GM18508 (cell line): ENCODE measurements around the gene EOLA2.
"Not testable (repeated sequence)": the region's sequence is repeated elsewhere in the genome, so short reads cannot be mapped to it uniquely, and the experiment has no call there.

Source experiments
- ATAC-seq: cut with Tn5 transposase; IDR thresholded peaks from one replicate; pipeline ENCODE4 v1.9.1; 2021; ENCODE audit warnings: moderate number of reproducible peaks; ENCODE audit not compliant: insufficient read depth, unreplicated experiment

Gene EOLA2

DNA sequence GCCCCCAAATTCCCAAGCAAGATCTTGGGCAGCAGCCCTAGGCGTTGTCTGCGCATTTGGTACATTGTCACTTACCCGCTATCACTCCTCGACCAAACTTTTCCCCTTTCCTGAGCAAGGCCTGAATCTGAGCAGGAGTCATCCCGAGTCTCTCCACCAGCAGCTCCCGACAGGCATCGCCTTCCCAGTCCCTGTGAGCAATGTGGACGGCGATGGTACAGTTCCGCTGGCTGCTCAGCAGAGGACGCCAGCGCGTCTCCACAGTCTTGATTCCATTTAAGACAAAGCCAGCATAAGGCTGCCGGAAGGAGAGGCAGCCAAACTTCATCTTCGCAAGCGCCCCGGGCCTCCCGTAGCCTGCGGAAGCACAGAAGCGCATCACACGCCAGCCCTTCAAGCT lies 4.7 kb downstream of the EOLA2 start:
- ATAC-seq: not testable (repeated sequence)

DNA sequence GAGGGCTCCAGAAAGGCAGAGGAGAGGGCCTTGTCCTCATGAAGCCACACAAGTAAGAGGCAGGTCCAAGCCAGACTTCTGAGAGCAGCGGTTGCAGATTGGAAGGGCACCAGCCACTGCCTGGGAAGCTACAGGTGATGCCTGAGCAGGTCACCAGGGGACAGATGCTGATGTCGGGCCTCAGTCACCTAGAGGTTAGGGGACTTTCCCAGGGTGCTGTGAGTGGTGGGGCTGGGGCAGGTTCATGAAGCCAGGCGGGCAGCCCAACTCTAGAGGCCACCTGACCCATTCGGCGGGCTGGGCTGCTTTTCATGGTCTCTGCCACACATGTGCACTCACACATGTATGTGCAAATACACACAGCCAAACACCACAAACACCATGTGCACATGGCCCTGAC lies 5.3 kb downstream of the EOLA2 start:
- ATAC-seq: not testable (repeated sequence)

DNA sequence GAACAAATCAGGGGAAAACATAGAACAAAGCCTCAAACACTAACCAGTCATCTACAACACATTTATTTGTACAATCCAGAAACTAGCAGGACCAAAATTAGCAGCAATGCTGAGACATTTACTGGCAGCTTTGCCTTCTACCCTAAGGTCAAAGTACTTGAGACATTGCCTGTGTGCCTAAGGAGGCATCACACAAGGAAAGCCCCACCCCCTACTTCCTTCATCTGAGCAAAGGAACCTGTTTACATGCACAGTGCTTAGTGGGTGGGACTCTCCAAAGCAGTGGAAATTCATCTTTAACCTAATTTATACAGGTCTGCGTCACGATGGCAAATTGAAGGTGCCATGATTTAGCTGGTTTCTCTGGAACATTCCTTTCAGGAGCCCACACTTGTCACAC lies 6.1 kb downstream of the EOLA2 start:
- ATAC-seq: not testable (repeated sequence)

DNA sequence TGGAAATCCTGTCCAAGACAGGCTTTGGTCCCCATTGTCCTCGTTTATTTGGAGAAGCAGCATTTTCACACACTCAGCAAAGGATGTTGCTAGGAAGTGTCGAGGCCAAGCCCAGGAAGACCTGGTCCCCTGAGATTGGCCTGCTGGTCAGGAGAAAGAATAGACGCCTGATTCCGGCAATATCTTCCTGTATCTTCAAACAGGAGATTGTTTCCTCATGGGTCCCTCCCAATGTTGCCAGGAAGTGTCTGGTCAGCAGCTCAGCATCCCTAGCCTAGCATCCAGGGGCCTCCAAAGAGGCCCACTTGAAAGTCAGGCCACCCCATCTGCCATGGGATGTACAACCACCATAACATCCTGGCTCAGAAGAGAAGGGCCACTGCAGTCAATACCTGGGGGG lies 6.9 kb downstream of the EOLA2 start:
- ATAC-seq: not testable (repeated sequence)

DNA sequence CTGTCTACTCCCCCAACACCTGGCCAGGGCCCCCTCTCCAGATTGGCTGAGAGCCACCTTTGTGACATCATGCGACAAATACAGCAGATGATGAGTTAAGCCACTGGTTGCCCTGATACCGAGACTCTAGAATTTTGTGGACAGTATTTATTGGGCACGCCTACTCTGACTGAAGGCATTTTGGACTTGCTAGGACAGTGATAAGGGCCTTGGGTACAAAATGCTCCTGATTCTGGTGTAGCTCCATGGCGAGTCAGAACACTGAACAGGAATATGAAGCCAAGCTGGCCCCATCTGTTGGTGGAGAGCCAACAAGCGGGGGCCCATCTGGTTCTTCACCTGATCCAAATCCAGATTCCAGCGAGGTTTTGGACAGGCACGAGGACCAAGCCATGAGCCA lies 8.9 kb downstream of the EOLA2 start, which contains the start of gene HSFX4:
HSFX4 (plus strand) TSS at position 174 of the 400 bp plus-strand sequence; CDS start at position 246, 72 bp downstream.
- not testable (repeated sequence) for ATAC-seq

DNA sequence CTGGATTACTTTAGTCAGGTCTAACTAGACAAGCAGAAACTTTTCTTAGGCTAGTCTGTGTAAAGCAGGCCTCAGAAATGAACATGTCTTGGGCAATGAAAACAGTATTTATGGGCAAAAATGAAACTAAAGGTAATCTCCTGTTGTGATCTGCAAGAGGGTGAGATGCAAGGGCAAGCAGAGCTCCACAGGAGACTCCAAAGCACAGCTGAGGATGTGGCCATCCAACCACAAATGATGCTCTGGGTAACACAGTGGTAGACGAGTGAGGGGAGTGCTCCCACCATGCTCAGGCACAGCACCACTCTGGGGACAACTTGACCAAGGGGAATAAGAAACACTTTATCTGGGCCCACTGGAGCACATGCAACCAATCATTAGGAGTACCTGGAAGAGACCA lies 9.7 kb downstream of the EOLA2 start:
- ATAC-seq: not testable (repeated sequence)

DNA sequence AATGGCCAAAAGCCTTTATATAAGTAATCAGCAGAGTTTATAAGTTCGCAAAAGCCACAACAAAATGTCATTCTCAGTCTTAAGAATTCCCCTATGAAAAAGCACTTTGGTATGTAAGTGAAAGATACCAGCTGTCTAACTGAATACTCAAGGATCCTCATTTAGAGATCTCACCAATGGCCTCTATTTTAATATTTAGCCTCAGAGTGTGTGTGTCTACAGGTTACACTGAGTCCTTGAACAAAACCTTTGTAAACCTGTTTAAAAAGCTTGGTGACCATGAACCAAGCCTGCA lies 10.4 kb downstream of the EOLA2 start:
- not testable (repeated sequence) for ATAC-seq

DNA sequence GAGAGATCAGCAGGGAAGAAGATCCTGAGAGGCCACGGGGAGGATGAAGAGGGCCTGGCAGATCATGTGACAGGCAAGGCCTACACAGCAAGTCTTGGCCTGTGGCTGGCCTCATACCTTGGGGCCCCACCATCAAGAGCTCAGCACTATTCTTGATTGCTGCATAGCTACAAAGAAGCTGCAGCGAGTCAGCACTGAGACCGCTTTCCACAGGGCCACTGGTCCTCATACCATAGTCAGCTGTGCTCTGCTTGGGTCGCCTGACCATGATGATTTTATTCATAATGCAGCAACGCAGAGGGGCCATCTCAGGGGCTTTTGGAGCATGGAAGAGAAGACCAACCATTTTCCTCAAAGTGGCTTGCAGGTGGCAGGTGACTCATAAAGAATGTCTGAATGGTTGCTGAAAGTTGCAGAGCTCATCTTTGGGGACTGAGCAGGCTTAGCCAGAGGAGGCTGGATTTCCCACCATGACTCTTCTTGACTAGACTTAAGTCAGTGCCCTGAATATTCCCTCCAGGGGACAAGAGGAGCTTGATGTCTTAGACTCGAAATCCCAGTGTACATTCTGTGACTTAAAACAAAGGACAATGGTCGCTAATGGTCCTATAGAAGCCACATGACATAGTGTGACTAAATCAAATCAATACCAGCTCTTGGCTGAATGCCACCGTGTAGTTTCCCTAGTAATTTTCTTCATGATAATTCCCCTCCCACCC lies 10.9 kb downstream of the EOLA2 start:
- ATAC-seq: not testable (repeated sequence)

DNA sequence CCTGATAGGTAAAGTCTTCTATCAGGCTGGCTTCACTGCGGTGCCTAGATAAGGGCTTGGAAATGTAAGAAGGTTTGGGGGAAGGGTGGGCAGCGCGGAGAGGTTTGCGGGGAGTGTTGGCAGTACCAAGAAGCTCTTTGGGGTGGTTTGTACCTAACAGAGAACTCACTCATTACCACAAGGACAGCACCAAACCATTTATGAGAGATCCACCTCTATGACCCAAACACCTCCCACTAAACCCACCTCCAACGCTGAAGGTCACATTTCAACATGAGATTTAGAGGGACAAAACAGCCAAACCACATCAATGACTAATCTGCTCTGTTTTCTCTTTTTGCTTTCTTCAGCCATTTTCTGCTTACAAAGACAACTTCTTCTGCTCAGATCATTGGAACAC lies 13.9 kb downstream of the EOLA2 start:
- ATAC-seq: not testable (repeated sequence)

DNA sequence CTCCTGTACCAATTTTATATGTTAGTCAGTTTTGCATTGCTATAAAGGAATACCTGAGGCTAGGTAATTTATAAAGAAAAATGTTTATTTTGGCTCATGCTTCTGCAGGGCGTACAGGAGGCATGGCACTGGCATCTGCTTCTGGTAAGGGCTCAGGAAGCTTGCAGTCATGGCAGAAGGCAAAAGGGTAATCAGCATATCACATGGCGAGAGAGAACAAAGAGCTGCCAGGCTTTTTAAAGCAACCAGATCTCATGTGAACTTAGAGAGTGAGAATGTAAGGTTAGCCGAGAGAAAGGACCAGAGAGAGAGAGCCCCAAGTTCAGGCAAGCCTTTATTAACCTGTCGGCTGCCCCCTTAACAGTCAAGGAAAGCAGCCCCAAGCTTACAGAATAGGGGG lies 14.5 kb downstream of the EOLA2 start:
- not testable (repeated sequence) for ATAC-seq

DNA sequence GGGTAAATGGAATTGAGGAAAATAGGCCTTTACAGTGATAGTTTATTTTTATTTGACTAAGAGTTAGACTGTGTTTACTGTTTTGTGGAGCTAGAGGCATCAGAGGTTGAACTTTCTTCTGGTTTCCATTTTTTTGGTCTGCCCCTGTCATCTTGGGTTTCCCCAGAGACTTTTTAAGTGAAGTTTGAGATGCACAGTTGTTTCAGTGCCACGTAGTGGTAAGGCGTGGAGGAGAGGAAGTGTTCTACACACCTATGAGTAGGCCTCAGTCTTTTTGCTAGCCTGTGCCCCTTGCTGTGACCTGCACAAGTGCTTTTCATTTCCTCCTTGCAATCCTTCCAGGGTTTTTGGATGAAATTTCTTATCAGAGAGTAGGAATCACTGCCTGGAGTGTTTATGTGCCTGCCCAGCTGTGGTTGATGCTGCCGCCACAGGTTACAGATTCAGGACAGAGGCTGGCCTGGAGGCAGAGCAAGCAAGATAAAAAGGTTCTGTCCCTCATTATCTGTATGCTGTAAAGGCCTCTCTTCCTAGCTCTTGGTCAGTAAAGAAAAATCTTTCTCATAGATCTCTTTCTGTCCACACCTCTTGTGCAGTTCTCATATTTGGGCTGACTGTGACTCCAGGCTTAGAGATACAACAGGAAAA lies 21.4 kb downstream of the EOLA2 start:
- peak; percentile 60 for ATAC-seq

DNA sequence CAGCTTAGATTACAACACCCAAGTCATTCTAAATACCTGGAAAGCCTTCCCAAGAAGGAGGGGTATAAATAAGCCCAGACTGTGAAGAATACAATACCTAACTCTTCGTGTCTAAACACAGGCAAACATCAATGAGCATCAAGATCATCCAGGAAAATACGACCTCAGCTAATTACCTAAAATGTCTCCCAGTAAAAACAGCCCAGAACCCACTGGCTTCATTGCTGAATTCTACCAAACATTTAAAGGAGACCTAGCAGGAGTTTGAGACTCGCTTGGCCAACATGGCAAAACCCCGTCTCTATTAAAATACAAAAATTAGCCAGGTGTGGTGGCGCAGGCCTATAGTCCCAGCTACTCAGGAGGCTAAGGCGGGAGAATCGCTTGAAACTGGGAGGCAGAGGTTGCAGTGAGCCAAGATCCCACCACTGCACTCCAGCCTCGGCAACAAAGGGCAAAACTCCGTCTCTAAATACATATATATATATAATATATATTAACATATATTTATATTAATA lies 28.1 kb downstream of the EOLA2 start:
- no peak for ATAC-seq

DNA sequence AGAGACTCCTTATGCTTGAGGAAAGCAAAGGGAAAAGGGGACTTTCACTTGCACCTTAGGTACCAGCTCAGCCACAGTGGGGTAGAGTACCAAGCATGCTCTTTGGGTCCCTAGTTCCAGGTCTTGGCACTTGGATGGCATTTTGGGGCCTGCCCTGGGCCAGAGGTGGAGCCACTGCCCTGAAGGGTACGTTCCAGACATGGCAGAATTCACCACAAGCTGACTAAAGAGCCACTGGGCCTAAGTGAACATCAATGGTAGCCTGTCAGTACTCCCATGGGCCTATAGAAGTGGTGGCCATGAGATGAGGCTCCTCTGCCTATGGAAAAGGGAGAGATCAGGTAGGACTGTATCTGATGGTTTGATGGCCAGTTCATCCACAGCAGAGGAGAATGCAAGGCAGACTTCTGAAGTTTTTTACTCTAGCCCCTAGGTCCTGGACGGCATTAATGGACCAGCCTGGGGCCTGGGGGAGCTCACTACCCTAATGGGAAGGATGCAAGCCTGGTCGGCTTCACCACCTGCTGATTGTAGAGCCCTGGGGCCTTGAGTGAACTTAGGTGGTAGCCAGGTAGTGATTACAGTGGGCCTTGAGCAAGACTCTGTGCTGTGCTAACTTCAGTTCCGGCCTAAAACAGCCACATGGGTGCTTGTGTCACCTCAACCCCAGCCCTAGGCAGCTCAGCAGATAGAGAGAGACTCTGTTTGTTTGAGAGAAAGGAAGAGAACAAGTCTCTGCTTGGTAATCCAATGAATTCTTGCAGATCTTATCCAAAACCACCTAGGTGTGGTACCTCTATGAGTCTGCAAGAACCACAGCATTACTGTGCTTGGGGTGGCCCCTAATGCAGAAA lies 28.7 kb downstream of the EOLA2 start:
- no peak for ATAC-seq

DNA sequence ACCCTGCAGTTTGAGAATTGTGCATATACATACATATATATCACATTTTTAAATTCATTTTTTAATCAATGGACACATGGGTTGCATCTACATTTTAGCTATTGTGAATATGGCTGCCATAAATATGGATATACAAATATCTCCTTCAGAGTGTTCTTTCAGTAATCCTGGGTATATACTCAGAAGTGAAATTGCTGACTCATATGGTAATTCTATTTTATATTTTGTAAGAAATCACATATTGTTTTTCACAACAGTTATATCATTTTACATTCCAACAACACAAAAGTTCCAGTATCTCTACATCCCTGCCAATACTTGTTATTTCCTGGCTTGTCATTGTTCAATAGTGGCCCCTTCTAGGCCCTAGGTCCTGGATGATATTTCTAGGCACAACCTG lies 29.6 kb downstream of the EOLA2 start:
- no peak for ATAC-seq

DNA sequence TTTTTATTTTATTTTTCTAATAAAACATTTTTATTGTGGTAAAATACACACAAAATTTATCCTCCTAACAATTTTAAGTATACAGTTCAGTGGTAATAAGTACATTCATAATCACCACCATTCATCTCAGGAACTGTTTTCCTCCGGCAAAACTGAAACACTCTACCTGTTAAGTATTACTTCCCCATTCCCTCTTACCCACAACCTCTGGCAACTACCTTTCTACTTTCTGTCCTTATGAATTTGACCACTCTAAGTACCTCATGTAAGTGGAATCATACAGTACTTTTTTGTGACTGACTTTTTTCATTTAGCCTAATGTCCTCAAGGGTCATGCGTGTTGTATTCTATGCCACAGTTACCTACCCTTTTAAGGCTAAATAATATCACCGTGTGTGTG lies 30.0 kb downstream of the EOLA2 start:
- ATAC-seq: peak; percentile 55

DNA sequence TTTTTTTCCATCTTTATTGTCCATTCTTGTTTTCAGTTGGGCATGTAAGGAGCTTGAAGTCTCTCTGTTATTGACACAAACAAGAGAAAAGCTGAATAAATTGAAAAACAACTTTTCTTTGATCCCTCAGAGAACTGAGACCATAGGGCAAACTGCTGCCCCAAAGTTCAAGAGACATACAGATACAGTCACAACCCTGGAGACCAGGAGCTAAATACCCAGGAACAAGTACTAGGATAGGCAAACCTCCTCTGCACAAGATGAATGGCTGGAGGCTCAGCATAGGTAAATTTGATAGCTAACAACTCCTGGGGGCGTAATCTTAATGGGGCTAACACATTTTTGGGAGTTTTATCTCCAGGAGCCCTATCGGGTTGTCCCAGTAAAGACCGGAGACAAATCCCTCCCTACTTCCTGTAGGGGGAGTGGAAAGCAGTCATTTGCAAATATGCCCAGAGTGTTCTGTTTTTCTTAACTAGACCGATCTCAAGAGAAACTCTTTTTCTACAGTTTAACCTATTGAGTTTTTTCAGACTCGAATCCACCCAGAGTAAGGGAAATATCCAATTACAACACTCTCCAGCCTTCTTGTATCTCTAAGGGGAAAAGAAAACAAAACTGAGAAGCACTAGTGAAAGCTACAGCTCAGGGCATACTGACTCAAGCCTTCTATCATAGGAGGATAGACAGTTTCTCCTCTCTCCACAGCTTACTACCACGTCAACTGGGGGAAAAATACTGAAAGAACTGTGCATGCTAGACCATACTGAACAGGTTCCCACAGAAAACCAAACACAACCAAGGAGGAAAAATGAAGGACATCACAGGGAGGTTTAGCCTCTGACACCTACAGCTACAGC lies 34.2 kb downstream of the EOLA2 start:
- peak; percentile 36 for ATAC-seq

DNA sequence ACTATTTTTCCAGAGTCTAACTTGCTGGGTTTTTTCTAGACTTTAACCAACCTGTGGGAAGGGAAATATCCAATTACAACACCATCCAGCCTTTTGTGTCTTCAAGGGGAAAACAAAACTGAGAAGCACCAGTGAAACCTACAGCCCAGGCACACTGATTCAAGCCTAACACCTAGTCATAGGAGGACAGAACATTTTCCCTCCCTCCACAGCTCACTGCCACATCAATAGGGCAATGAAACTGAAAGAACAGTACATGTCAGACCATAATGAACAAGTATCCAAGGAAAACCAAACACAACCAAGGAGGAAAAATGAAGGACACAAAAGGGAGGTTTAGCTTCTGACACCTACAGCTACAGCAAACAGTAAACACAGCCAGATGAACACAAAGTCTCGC lies 39.7 kb downstream of the EOLA2 start:
- no peak for ATAC-seq

DNA sequence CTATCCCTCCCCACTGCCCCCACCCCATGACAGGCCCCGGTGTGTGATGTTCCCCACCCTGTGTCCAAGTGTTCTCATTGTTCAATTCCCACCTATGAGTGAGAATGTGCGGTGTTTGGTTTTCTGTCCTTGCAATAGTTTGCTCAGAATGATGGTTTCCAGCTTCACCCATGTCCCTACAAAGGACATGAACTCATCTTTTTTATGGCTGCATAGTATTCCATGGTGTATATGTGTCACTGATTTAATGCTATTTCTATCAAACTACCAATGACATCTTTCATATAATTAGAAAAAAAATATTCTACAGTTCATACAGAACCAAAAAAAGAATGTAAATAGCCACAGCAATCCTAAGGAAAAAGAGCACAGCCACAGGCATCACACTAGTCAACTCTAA lies 47.5 kb downstream of the EOLA2 start:
- not testable (repeated sequence) for ATAC-seq
